GM19372 (cell line): Measurements from ENCODE around the gene MEIS2.

Experiments used
- ATAC-seq: cut with Tn5 transposase; IDR thresholded peaks from one replicate; pipeline ENCODE4 v1.9.1; 2021; ENCODE audit warnings: mild to moderate bottlenecking, low read depth, moderate library complexity; ENCODE audit not compliant: unreplicated experiment

MEIS2 gene

DNA sequence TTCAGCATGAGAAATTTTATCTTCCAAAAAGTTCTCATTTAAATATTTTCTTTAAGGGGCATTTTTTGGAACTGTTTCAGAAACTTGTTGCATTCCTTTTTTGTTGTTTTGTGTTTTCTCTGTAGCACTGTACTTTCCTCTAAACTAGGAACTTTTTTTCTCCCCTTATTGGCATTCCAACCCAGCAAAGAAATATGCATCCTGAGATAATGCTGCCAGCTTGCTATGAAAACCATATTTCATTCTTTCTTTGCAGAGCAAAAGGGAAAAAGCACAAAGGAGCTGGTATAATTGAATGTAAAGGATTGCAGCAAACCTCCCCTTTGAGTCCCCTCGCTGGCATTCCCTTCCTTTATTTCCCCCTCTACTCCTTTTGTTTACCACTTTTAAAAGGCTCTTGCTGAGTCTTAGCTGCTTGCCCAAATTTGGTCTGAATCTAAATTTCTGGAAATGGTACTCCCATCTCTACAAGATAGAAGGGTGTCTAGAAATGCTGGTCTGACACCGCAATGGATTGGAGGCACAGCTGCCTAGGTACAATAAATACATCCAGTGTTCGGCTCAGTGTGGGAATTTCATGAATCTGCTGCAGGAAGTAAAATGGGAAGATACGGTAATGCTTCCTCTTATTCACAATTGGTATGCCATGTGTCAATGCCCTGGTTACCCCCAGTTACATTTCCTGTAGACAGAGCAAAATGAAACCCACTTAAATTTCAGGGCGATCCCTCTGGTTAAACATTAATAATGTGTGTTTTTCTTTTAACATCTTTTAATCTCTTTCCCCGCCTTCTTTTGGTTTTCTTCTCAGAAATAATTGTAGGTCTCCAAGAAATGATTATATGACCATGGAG is 156.6 kb downstream of the MEIS2 start:
- no peak for ATAC-seq

DNA sequence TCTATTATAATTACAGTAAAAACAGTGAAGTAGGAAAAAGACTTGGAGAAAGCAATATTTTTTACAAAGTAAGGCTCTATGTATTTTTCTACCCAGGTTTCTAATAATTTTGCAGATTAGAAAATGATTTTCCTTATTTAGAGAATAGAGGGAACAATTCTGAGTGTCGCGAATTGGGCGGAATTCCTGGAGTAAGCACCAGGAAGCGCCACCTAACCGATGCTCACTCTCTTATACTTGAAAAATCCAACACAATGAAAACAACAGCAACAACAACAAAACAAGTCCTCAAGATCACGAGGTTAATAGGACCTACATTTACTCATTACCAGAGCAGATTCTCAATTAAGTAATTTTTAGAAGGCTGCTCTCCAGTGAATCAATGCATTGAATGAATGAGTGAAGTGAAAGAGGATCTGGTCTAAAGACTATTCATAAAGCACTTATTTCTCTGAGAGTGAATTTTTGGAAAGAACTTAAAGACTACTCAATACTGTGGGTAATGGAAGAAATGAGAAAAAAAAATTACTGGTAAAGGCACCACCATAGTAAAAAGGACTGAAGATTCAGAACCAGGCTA is 158.0 kb downstream of the MEIS2 start:
- ATAC-seq: no peak

DNA sequence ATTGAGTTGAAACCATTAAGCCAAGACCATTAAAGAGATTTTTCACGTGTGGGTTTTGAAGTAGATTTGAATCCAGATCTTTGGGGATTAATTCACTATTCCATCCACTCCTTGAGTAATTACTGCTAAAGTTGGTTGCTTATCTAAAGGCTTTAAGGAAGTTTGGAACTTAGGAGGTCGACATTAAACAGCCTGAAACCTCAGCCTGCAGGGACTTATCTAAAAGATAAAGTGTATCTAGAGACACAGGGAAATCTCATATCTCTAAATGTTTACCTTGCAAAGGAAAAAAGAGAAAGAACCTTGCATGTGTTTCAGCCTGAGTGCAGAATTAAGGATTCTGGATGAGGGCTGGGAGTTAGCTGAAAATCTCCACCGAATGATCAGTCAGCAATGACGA is 158.6 kb downstream of the MEIS2 start:
- no peak for ATAC-seq

GRCh38 chr15:36940636-36941260 is 159.6 kb downstream of the MEIS2 start:
- ATAC-seq: no peak

GRCh38 chr15:36940219-36940618 is 160.1 kb downstream of the MEIS2 start:
- no peak for ATAC-seq

DNA sequence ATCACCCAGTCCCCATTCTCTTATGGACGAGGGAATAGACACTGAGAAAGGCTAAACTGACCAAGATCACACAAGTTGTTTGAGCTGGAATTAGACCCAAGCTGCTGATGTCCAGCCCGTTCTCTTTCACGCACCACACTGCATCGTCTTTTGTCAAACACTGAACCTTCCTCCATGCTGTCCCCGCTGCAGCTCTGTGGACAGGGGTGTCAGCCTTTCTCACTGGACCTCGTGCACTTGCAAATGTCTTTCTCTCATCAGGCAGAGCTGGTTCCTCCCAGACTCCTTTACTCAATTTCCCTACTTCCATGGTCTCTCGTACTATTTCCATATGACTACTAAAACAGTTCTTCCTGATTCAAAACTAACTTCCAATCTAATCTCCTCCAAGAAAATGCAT is 161.6 kb downstream of the MEIS2 start:
- no peak for ATAC-seq

DNA sequence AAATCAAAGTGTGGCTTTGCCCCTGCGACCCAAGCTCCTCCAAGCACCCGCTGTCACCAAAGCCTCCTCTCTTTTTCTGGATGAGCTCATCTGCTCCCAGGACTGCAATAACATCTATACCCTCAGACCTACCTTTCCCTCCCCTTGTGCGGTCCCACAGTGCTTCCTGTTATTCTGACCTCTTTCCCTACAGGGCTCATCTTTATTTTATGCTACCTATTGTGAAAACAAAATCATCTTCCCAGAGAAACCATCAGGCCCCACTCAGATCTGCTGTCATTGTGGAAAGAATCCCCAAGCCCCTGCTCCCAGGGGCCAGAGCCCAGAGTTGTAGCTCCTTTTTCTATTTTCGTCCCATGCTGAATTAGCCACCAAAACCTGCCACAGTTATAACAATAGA is 162.2 kb downstream of the MEIS2 start:
- ATAC-seq: no peak

- no peak for ATAC-seq
Observed at GRCh38 chr15:36936613-36937012, 163.7 kb downstream of the MEIS2 start.

DNA sequence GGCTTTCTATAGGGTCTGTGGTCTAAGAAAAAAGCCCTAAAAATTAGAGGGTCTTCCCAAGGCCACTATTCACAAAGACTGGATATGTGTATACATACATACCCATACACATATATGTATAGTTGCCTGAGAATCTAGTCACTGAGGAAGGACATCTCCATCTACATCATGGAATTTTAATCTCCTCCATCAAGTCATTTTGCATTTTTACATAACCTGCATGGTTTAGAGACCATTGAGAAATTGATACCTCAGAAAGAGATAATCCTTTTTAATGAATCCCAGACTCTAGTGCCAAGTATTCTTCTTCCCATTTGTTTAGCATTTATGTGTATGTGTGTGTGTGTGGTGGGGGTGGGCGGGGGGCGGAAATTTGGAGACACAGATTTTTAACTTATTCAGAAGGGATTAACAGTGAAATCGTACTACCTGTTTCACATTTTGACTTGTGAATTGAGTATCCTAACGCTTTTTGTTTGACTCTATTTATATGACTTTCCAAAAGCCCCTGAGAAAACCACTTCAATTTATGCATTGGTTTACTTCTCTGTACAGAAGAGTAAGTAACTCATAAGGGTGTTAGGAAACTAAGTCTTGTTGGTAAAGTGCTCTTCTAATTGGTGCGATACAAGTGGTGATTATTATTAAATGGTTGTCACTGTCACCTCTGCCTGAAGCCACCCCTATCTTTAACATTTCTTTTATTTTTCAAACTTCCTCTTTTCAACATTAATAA is 166.9 kb downstream of the MEIS2 start:
- ATAC-seq: no peak

- no peak for ATAC-seq
Observed at GRCh38 chr15:36932070-36932469, 168.3 kb downstream of the MEIS2 start.

DNA sequence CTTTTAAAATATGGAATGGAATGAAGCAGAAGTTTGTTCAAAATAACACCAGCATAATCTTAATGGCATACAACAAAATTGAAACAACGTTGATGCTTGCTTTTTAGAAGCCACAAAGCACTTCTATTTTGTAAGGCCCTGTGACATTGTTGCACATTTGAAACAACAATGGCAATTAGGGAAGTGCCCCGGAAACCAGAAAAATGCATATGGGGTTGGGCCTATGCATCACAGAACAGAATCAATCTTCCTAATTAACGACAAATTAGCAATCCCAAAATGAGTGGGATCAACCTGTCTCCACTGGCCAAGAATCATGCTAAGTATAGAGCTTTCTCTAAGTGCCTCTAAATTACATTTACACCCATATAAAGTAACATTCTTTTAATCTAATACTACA is 168.9 kb downstream of the MEIS2 start:
- no peak for ATAC-seq

- ATAC-seq: no peak
Observed at GRCh38 chr15:36926427-36926825, 173.9 kb downstream of the MEIS2 start.

GRCh38 chr15:36925653-36926426 is 174.5 kb downstream of the MEIS2 start:
- ATAC-seq: no peak

GRCh38 chr15:36925049-36925448 is 175.3 kb downstream of the MEIS2 start:
- no peak for ATAC-seq

- no peak for ATAC-seq
Observed at GRCh38 chr15:36924034-36924433, 176.3 kb downstream of the MEIS2 start.

DNA sequence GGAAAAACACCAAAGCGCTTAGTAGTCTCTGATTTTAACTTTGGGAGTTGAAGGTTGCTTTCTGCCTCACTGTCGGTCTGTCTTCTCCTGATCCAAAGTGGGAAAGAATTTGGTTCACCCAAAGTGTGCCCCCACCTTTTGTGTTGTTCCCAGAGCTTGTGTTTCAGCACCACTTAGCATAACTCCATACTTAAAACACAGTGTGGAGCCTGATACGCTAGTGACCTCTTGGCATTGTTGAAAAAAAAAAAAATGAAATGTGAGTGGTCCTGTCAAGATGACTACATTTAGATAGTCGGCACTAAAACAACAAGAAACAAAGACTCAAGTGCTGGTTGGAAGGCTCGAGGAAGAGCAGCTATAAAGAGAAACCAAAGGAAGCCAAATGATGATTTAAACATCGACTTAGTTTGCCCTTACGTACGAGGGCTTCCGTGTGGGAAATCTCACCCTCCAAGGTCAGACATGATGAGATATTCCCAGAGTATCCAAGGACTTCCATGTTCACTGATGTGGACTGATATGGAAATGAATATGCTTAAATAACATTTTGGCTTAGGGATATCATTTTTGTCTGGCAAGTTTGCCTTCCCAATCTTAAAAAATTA is 178.8 kb downstream of the MEIS2 start:
- no peak for ATAC-seq

- no peak for ATAC-seq
Observed at GRCh38 chr15:36917411-36918267, 182.7 kb downstream of the MEIS2 start.

DNA sequence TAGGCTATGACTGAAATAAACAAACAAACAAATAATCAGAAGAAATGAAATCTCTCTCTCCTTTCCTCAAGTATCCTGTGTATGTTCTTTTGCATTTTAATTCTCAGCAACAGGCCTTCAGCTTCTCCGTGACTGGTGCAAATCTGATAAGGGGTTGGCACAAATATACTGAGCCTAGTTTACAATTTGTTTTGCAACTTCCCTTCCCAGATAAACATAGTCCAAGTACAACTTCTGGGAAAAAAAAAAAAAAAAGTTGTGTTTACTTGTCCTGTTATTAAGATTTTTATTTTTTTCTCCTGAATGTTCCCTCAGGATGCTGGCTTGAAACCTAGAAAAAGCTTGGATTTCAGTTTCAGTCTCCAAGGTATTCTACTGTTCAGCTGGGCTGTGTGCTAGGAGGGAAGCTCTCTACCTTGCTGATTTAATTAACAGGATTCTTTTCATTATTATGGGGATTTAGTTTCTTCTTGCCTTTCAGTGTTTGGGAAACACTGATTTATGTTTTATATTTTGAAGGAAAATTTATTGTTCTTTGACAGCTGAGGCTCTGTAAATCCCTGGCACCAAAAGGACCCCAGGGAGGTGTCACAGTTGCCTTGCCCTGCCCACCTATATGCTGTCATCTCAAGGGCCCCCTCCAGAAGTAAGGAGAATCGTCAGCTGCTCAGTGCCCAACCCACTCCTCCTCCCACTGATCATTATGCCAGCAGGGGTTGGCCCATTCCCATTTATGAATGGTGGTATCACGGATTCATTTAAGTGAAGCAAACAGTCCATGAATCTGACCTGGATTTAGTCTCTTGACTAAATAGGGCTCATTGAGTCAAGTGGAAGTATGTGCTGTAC is 185.2 kb downstream of the MEIS2 start:
- ATAC-seq: no peak
